ENCODE data around the gene RASA3. TPM values are rescaled to one million over a fixed set of nuclear protein-coding genes. Genes with fewer than 3 reads are reported as not detected.

RASA3 gene
- total and polyA plus RNA-seq, 9 of the 15 experiments (the other 6 are each of a cell fraction or from before 2014, with no cell fraction given): 0.72 to 25.3 (median 14.4) TPM

DNA sequence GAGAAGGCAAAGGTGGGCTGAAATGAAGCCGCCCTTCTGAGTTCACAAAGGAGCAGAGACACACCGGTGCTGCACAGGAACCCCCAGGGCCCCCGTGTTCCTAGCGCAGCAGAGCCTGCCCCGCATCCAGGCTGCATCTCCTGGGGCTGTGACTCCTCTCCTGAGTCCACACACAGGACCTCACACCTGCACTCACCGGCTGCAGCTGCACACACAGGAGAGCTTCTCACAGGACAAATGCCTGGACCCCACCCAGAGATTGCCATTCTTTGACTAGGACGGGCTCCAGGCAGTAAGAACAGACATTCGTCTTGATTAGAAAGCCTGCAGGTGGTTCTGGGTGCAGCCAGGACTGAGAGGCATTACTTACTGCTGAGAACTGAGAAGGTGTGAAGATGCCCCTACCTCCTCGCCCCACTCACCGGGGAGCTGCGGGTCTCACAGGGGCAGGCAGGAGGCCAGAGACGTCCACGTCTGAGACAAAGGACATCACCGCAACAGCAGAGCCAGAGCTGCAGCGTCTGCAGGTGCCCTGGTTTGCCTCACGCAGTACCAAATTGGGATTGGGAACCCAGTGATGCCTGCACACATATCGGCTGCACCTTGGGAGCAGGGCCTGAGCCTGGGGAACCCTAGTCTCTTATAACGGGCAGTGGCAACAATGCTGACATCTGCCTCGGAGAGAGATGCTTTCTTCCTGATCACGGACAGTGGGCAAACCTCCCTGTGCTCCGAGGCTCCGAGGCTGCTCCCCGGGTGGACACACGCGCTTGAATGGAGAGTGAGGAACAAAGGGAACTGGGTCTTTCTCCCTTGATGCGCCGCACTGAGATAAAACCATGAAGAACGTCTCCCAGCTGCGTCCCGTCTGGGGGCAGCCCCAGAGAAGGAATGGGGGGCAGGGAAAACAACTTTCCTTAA, 50.4 kb downstream of the RASA3 start:
- Histone ChIP-seq H3K9ac (ENCODE audit: insufficient read depth in 1 of 2, low read depth in 2 of 2, low read length in 2 of 2) (no peak overlapping the region), H3K4me2 (ENCODE audit: insufficient read depth, low read length) (no peak overlapping the region), H4K20me1 (replicated peaks; ENCODE audit: control insufficient read depth, insufficient read depth, low read length) (no peaks in the 10 kb centered on the region), H3K36me3 (ENCODE audit: control insufficient read depth, insufficient read depth, low read length) (no peaks in the 10 kb centered on the region), H3K4me3 (no peak overlapping the region), H3K27ac (ENCODE audit: extremely low read depth, low read depth, low read length) (no peak overlapping the region), H3K9me1 (ENCODE audit: control insufficient read depth, insufficient read depth, low read length) (no peaks in the 10 kb centered on the region), H3K9me3 (replicated peaks; ENCODE audit: control insufficient read depth, insufficient read depth, low read depth, low read length) (no peaks in the 10 kb centered on the region; the same call in 1 of the 2 replicates), H3K79me2 (ENCODE audit: control insufficient read depth, insufficient read depth, low read length) (peaks cover 27% of the 10 kb centered on the region), H3K27me3 (ENCODE audit: control insufficient read depth in 2 of 2, insufficient read depth in 2 of 2, low read length in 2 of 2) (no peaks in the 10 kb centered on the region), H2AFZ (ENCODE audit: low read depth, low read length) (no peak overlapping the region), H3K4me1 (replicated peaks in 1 of 2; ENCODE audit: control insufficient read depth in 2 of 2, insufficient read depth in 2 of 2, low read length in 2 of 2) (peaks cover 0 to 6% of the 10 kb centered on the region in 2 experiments; a peak in 2 of 5 replicates)
- ChIA-PET CTCF (ENCODE audit: low intra/inter-chr PET ratio) (no interaction called here), POLR2A (interaction anchor here (0.6 kb wide), 1 partner anchor 32 kb away, joined by 3 read pairs; no protein-coding TSS in a partner anchor)
- DNase-seq (ENCODE audit: extremely low read depth in 1 of 4, low spot score in 3 of 4) (no peak), ATAC-seq (no peak), FAIRE-seq (no peak)
- WGBS (ENCODE audit: insufficient coverage, low coverage, missing lambda C conversion rate): 84% methylated on average over 10 of the region's 30 CpGs
- intact Hi-C loops (cut with micrococcal nuclease): no loop called here
- no TSS peak for BruUV-seq (replicated peaks)
- in situ Hi-C loops (cut with MboI): no loop called here
- TF ChIP-seq ZNF41 (CRISPR knock-in tag; conservative IDR thresholded peaks at IDR 0.05): no peak
- no peak for TF ChIP-seq ZNF444 (CRISPR knock-in tag; IDR thresholded peaks at IDR 0.05)
- no peak for TF ChIP-seq NR3C1 (CRISPR knock-in tag; IDR thresholded peaks at IDR 0.05)
- no peak for TF ChIP-seq HNRNPH1 (optimal IDR thresholded peaks at IDR 0.05; ENCODE audit: low read depth, low read length)
- TF ChIP-seq HOMEZ (CRISPR knock-in tag; IDR thresholded peaks at IDR 0.05): no peak

Measured in K562 (cell line).